ENCODE data around the gene PCSK5. TPM values are rescaled to one million over a fixed set of nuclear protein-coding genes. Genes with fewer than 3 reads are reported as not detected.

PCSK5 gene
- total RNA-seq, 4 donors from 2014 or later: 22.0 to 37.4 (median 27.8) TPM

- Histone ChIP-seq H3K4me3 (no peak overlapping the region), H3K4me1 (peaks cover 6 to 20% (median 12%) of the 10 kb centered on the region in 4 donors), H3K27ac (replicated peaks in 1 of 4) (no peak overlapping the region), H3K27me3 (no peaks in the 10 kb centered on the region), H3K36me3 (no peaks in the 10 kb centered on the region), H3K9me3 (no peaks in the 10 kb centered on the region)
- TF ChIP-seq POLR2A (IDR thresholded peaks at IDR 0.05; ENCODE audit: low read depth) (no peak), POLR2AphosphoS5 (IDR thresholded peaks at IDR 0.05) (no peak), EP300 (IDR thresholded peaks at IDR 0.05) (no peak)
- TF ChIP-seq, protein P1, sequence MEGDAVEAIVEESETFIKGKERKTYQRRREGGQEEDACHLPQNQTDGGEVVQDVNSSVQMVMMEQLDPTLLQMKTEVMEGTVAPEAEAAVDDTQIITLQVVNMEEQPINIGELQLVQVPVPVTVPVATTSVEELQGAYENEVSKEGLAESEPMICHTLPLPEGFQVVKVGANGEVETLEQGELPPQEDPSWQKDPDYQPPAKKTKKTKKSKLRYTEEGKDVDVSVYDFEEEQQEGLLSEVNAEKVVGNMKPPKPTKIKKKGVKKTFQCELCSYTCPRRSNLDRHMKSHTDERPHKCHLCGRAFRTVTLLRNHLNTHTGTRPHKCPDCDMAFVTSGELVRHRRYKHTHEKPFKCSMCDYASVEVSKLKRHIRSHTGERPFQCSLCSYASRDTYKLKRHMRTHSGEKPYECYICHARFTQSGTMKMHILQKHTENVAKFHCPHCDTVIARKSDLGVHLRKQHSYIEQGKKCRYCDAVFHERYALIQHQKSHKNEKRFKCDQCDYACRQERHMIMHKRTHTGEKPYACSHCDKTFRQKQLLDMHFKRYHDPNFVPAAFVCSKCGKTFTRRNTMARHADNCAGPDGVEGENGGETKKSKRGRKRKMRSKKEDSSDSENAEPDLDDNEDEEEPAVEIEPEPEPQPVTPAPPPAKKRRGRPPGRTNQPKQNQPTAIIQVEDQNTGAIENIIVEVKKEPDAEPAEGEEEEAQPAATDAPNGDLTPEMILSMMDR (IDR thresholded peaks at IDR 0.05): no peak
- no peak for DNase-seq (ENCODE audit: extremely low spot score)
- 70% methylated on average over 3 of the region's 3 CpGs for WGBS
- intact Hi-C loops (cut with DNase I): no loop called here
These were observed 103.0 kb downstream of the PCSK5 start for GRCh38 chr9:75993434-75993833.

DNA sequence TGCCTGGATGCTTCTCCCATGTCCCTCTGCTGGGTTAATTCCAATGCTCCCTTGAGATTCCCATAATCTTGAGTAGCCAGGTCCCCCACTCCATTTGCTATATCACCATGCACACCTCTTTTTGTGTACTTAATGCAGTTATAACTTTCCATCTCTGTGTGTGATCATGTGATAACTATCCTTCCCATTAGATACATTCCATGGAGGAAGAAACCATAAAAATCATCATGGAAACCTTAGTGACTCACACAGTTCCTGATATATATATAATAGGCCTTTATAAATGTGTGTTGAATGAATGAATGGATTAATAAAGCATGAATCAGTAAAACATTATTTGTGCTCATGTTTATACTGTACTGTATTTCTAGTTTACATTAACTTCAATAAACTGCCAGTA is 104.6 kb downstream of the PCSK5 start:
- Histone ChIP-seq H3K4me3 (no peak overlapping the region), H3K36me3 (no peaks in the 10 kb centered on the region), H3K9me3 (no peaks in the 10 kb centered on the region), H3K4me1 (peaks cover 6 to 20% (median 12%) of the 10 kb centered on the region in 4 donors), H3K27me3 (no peaks in the 10 kb centered on the region), H3K27ac (replicated peaks in 1 of 4) (no peak overlapping the region)
- no peak for DNase-seq (ENCODE audit: extremely low spot score)
- intact Hi-C loops (cut with DNase I): no loop called here
- TF ChIP-seq, protein P1 (IDR thresholded peaks at IDR 0.05): no peak

- Histone ChIP-seq H3K4me3 (no peak overlapping the region), H3K27me3 (no peaks in the 10 kb centered on the region), H3K27ac (replicated peaks in 1 of 4) (no peak overlapping the region), H3K9me3 (no peaks in the 10 kb centered on the region), H3K36me3 (no peaks in the 10 kb centered on the region), H3K4me1 (peaks cover 6 to 20% (median 14%) of the 10 kb centered on the region in 4 donors)
- intact Hi-C loops (cut with DNase I): no loop called here
- no peak for DNase-seq (ENCODE audit: extremely low spot score)
- TF ChIP-seq EP300 (IDR thresholded peaks at IDR 0.05): no peak
- TF ChIP-seq, protein P1 (IDR thresholded peaks at IDR 0.05): no peak
- no peak for TF ChIP-seq POLR2A (IDR thresholded peaks at IDR 0.05; ENCODE audit: low read depth)
- no peak for TF ChIP-seq POLR2AphosphoS5 (IDR thresholded peaks at IDR 0.05)
These were observed 106.3 kb downstream of the PCSK5 start for GRCh38 chr9:75996726-75997125.

GRCh38 chr9:75997206-75997605 is 106.7 kb downstream of the PCSK5 start:
- 84% methylated on average over 1 of the region's 1 CpG for WGBS
- intact Hi-C loops (cut with DNase I): no loop called here
- no peak overlapping the region for H3K4me3 ChIP-seq

More at GRCh38 chr9:75997206-75997605, 106.7 kb downstream of the PCSK5 start:
- Histone ChIP-seq H3K36me3 (no peaks in the 10 kb centered on the region), H3K27me3 (no peaks in the 10 kb centered on the region), H3K27ac (replicated peaks in 1 of 4) (no peak overlapping the region), H3K9me3 (no peaks in the 10 kb centered on the region), H3K4me1 (peaks cover 6 to 20% (median 14%) of the 10 kb centered on the region in 4 donors)
- TF ChIP-seq POLR2AphosphoS5 (IDR thresholded peaks at IDR 0.05): no peak
- TF ChIP-seq POLR2A (IDR thresholded peaks at IDR 0.05; ENCODE audit: low read depth): no peak
- TF ChIP-seq EP300 (IDR thresholded peaks at IDR 0.05): no peak
- TF ChIP-seq, protein P1 (IDR thresholded peaks at IDR 0.05): no peak
- no peak for DNase-seq (ENCODE audit: extremely low spot score)
